ENCODE results near the gene ZNF792. TPM values are rescaled to one million over a fixed set of nuclear protein-coding genes. Genes with fewer than 3 reads are reported as not detected.
"Not testable (repeated sequence)": the region's sequence is repeated elsewhere in the genome, so short reads cannot be mapped to it uniquely, and the experiment has no call there.

ZNF792 gene
- total and polyA plus RNA-seq, 2 of the 8 experiments (the other 6 are each of a cell fraction or from before 2014, with no cell fraction given), result 2.5 to 7.2 TPM

DNA sequence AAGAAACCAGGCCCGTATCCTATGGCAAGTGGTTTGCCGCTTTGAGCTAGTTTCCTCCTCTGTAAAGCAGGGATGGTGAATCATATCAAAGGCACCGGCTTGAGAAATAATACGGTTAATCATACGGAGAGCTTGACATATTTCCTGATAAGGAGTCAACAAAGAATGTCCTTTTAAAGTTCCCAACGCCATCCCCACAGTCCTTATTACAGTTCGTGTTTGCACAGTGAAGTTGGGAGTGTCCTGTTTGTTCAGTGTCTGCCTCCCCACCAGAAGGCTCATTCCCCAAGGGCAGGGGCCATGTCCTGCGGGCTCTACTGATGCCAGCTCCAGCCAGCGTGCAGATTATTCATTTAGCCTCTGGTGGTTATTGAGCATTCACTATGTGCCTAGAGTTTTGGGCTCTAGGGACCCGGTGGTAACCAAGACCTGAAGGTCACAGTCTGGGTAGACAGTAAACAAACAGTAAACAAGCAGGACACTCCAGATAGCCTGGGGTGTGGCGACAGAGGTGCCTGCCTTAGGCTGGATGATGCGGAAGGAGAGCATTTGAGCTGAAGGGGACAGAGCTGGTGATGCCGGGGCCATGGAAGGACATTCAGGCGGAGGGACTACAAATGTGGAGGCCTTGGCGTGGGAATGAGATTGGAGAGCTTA lies 42.4 kb upstream of the ZNF792 start (continued):
- TF ChIP-seq SIRT6 (IDR thresholded peaks at IDR 0.05; ENCODE audit: low read length), result no peak

DNA sequence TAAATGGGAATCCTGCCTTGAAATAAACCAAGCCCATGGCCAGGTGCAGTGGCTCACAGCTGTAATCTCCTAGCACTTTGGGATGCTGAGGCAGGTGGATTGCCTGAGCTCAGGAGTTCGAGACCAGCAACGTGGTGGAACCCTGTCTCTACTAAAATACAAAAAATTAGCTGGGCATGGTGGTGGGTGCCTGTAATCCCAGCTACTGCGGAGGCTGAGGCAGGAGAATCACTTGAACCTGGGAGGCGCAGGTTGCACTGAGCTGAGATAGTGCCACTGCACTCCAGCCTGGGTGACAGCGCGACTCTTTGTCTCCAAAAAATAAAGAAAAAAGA lies 41.9 kb upstream of the ZNF792 start:
- not testable (repeated sequence) for H3K4me3 ChIP-seq (ENCODE audit: extremely low read depth in 1 of 4, insufficient read depth in 2 of 4, low read depth in 3 of 4, low read length in 4 of 4); H3K18ac ChIP-seq (ENCODE audit: extremely low read depth, low read length); H3K4ac ChIP-seq (replicated peaks; ENCODE audit: insufficient read length, low read depth, low read length); H3K23ac ChIP-seq (ENCODE audit: insufficient read length); H3K27ac ChIP-seq (ENCODE audit: low read depth, low read length); H2BK12ac ChIP-seq (ENCODE audit: low read depth, low read length); H2AFZ ChIP-seq (ENCODE audit: low read length); H3K9me3 ChIP-seq (ENCODE audit: insufficient read depth in 2 of 2, low read depth in 1 of 2, low read length in 1 of 2); H2BK5ac ChIP-seq (ENCODE audit: low read depth, low read length); H3K23me2 ChIP-seq (ENCODE audit: low read depth, low read length); DNase-seq (ENCODE audit: low read depth in 1 of 2, low spot score in 2 of 2); H2BK15ac ChIP-seq (ENCODE audit: low read length); H4K8ac ChIP-seq (ENCODE audit: extremely low read depth, insufficient read depth, low read length); H3K4me2 ChIP-seq (ENCODE audit: insufficient read depth in 1 of 2, low read depth in 2 of 2, low read length in 2 of 2); H3K9ac ChIP-seq (replicated peaks in 1 of 4; ENCODE audit: extremely low read depth in 1 of 4, low read depth in 3 of 4, low read length in 3 of 4); H2BK20ac ChIP-seq (ENCODE audit: low read length); H3K27me3 ChIP-seq (replicated peaks in 1 of 4; ENCODE audit: control insufficient read depth in 3 of 4, extremely low read depth in 1 of 4, insufficient read depth in 3 of 4, low read length in 3 of 4); H4K5ac ChIP-seq (ENCODE audit: insufficient read length, low read depth, low read length); H3K56ac ChIP-seq (replicated peaks; ENCODE audit: insufficient read length, low read depth, low read length); FAIRE-seq; H3K14ac ChIP-seq (ENCODE audit: insufficient read length); H4K91ac ChIP-seq (replicated peaks; ENCODE audit: insufficient read length, low read length); H2AK5ac ChIP-seq (ENCODE audit: low read depth, low read length); H2BK120ac ChIP-seq (replicated peaks; ENCODE audit: low read depth, low read length)
- CTCF ChIA-PET (ENCODE audit: partially characterized antibody), result interaction anchor here (1.1 to 12.2 kb wide), 5 partner anchors 16 to 168 kb away, joined by 3 to 174 read pairs (median 4); partner anchors contain the start of gene ZNF30
- 98% methylated on average over 6 of the region's 6 CpGs; no CpG with 5 or more reads in 1 of the 2 experiments for WGBS, 2 experiments (ENCODE audit: extremely low coverage in 1 of 2, insufficient coverage in 1 of 2, insufficient read length in 1 of 2, insufficient replicate concordance in 2 of 2, low coverage in 1 of 2, low lambda C conversion rate in 2 of 2, missing lambda C conversion rate in 1 of 2)
- peaks cover 30 to 43% of the 10 kb centered on the region in 2 experiments for H4K20me1 ChIP-seq (replicated peaks in 1 of 2; ENCODE audit: control insufficient read depth in 1 of 2, insufficient read depth in 2 of 2, low read length in 2 of 2)
- H3K79me1 ChIP-seq (ENCODE audit: low read depth, low read length), result peaks cover 19% of the 10 kb centered on the region
- peaks cover 30 to 65% of the 10 kb centered on the region in 2 experiments for H3K79me2 ChIP-seq (ENCODE audit: control insufficient read depth in 1 of 2, insufficient read depth in 2 of 2, low read length in 2 of 2)
- peaks cover 21 to 39% (median 31%) of the 10 kb centered on the region in 4 experiments for H3K36me3 ChIP-seq (ENCODE audit: control insufficient read depth in 2 of 4, insufficient read depth in 4 of 4, low read length in 3 of 4)
- POLR2A ChIA-PET (ENCODE audit: partially characterized antibody), result interaction anchor here (0.8 to 22.5 kb wide), 5 partner anchors 11 to 42 kb away, joined by 3 to 366 read pairs (median 4); partner anchors contain the start of genes SCN1B and ZNF792
- peaks cover 8 to 23% (median 11%) of the 10 kb centered on the region in 4 experiments for H3K4me1 ChIP-seq (replicated peaks in 1 of 4; ENCODE audit: control insufficient read depth in 3 of 4, insufficient read depth in 4 of 4, low read length in 3 of 4)

Measured in H1 (cell line).